AG04449 (cell line): ENCODE data around the gene XG.
"Not testable (repeated sequence)": the region's sequence is repeated elsewhere in the genome, so short reads cannot be mapped to it uniquely, and the experiment has no call there.

ENCODE experiments used
- CTCF ChIA-PET: fragments of 350-600 bp; formaldehyde crosslinking; extraction: SDS; loops from one replicate; lab custom pipeline; 2021; ENCODE audit warnings: antibody characterized with exemption; lab: Yijun Ruan, JAX
- POLR2A ChIA-PET: fragments of 400-600, 350-600 bp; formaldehyde crosslinking; extraction: SDS; loops from one replicate; lab custom pipeline; 2020; ENCODE audit warnings: antibody characterized with exemption, inconsistent platforms; lab: Yijun Ruan, JAX
- DNase-seq: peaks from one replicate; pipeline ENCODE4 v3.0.0-alpha.2; 2010; ENCODE audit warnings: low read depth, low spot score
- H3K4me3 ChIP-seq: 2 replicates; pipeline ENCODE4 v1.5.1; 2011; ENCODE audit warnings: low read depth, mild to moderate bottlenecking, control low read depth, low read length
- CTCF ChIP-seq: IDR thresholded peaks from one replicate; pipeline ENCODE4 v1.5.1; 2011; ENCODE audit warnings: mild to moderate bottlenecking, moderate library complexity, low read length, control low read depth, inconsistent platforms; ENCODE audit not compliant: insufficient read depth; ENCODE audit errors: missing control alignments

Gene XG

GRCh38 chrX:2717312-2717711, 34.5 kb upstream of the XG start:
- no peak for TF ChIP-seq CTCF
- no peak overlapping the region for H3K4me3 ChIP-seq
- DNase-seq = no peak
- ChIA-PET CTCF (no interaction called here), POLR2A (no interaction called here)

DNA sequence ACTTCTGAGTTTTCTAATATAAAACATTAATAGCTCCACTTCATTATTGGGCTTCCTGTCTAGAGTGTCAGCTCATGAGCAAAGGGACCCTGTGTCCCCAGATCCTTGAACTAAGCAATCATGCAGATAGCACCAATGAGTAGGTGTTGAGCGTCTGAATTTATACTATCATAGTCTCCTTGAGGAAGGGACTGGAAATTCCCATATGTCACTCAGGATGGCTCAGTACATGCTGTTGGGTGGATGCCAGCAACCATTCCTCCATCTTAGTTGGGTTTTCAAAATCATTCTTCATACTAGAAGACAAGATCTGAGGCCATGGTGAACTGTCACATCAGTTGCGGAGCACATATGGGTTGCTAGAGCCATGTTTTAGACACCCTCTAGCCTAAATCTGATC, 33.0 kb upstream of the XG start:
- CTCF ChIA-PET = no interaction called here
- no peak for DNase-seq
- POLR2A ChIA-PET = no interaction called here
- H3K4me3 ChIP-seq = no peak overlapping the region
- no peak for TF ChIP-seq CTCF

- no peak for TF ChIP-seq CTCF
- no peak for DNase-seq
- POLR2A ChIA-PET = no interaction called here
- CTCF ChIA-PET = no interaction called here
- H3K4me3 ChIP-seq = no peak overlapping the region
Measured at GRCh38 chrX:2719774-2720447, 31.9 kb upstream of the XG start.

DNA sequence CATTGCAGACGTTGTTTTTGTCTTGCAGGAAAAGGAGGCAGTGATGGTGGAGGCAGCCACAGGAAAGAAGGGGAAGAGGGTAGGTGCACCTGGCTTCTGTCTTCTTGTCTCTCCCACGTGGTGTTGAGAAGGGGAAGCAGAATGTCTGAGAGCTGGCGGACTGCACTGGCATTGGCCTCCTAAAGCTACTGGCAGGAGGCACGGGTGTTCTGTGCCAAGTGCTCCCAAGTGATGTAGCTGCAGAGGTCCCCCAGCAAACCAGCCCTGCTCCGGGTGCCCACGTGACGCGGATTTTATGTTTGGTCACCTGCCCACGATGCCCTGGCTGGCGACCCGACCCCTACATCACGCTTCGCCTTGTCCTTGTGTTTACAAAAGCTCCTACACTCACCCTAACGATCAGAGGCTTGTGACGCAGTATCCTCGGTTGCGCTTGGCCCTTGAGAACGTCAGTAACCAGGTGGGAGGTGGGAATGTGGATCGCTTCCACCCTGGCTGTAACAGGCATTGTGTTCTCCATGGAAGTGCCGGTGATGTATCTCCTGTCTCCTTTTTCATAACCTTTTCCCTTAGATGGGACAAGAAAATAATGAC, 28.5 kb upstream of the XG start:
- CTCF ChIA-PET = no interaction called here

GRCh38 chrX:2727264-2727663, 24.6 kb upstream of the XG start:
- POLR2A ChIA-PET, CTCF ChIA-PET, H3K4me3 ChIP-seq, DNase-seq: not testable (repeated sequence)

More for the DNA sequence above, 28.5 kb upstream of the XG start:
- no peak overlapping the region for H3K4me3 ChIP-seq
- DNase-seq = no peak
- no peak for TF ChIP-seq CTCF
- POLR2A ChIA-PET = no interaction called here

GRCh38 chrX:2732076-2732475, 19.8 kb upstream of the XG start:
- ChIA-PET POLR2A (no interaction called here), CTCF (no interaction called here)
- no peak overlapping the region for H3K4me3 ChIP-seq

More at GRCh38 chrX:2732076-2732475, 19.8 kb upstream of the XG start:
- no peak for DNase-seq
- no peak for TF ChIP-seq CTCF
